SW480 (cell line): ENCODE data around the gene PAN2.

Experiments
- DNase-seq: peaks from one replicate; pipeline ENCODE4 v3.0.0-alpha.2; 2016; ENCODE audit warnings: low spot score

PAN2 gene

GRCh38 chr12:56266693-56267442, 66.9 kb downstream of the PAN2 start, which contains the start of gene COQ10A:
Gene COQ10A (plus strand): TSS chr12:56266942. CDS start chr12:56267119, 177 bp downstream.
- peak; percentile 91 for DNase-seq
